ENCODE results near the gene LDB3. TPM values are rescaled to one million over a fixed set of nuclear protein-coding genes. Genes with fewer than 3 reads are reported as not detected.

The LDB3 gene
- total and polyA plus RNA-seq, 9 of the 15 experiments (the other 6 are each of a cell fraction or from before 2014, with no cell fraction given) = 0.03 TPM; not detected in 8

GRCh38 chr10:86710987-86711512, 42.7 kb downstream of the LDB3 start (continued):
- peak; percentile 76 to 98 (median 89) for TF ChIP-seq CTCF (IDR thresholded peaks at IDR 0.05 in 2 of 3, conservative IDR thresholded peaks at IDR 0.05 in 1 of 3; ENCODE audit: insufficient read depth in 2 of 3, low read depth in 1 of 3, low read length in 3 of 3)
- TF ChIP-seq ATF6 (CRISPR knock-in tag; IDR thresholded peaks at IDR 0.05) = 0 out of 2 replicates have a peak, but pooled peaks have one; percentile 9
- TF ChIP-seq RBM34 (IDR thresholded peaks at IDR 0.05; ENCODE audit: borderline replicate concordance, insufficient read depth, low read length) = no peak
- TF ChIP-seq KLF1 (tag; IDR thresholded peaks at IDR 0.05) = no peak
- TF ChIP-seq FOS (IDR thresholded peaks at IDR 0.05; ENCODE audit: extremely low read depth, insufficient read length) = no peak
- peak; percentile 91 for TF ChIP-seq RBFOX2 (IDR thresholded peaks at IDR 0.05; ENCODE audit: low read depth, low read length)
- TF ChIP-seq ZFP30 (CRISPR knock-in tag; IDR thresholded peaks at IDR 0.05; ENCODE audit: borderline replicate concordance) = no peak
- no peak for TF ChIP-seq YBX1 (IDR thresholded peaks at IDR 0.05)
- TF ChIP-seq HNRNPLL (IDR thresholded peaks at IDR 0.05; ENCODE audit: low read depth, low read length, poor library complexity, severe bottlenecking) = no peak
- TF ChIP-seq ZNF449 (CRISPR knock-in tag; IDR thresholded peaks at IDR 0.05) = no peak
- TF ChIP-seq ZNF274 (IDR thresholded peaks at IDR 0.05; ENCODE audit: borderline replicate concordance, low read depth, low read length) = no peak
- TF ChIP-seq THAP7 (CRISPR knock-in tag; IDR thresholded peaks at IDR 0.05) = no peak
- no peak for TF ChIP-seq POLR2H (tag; IDR thresholded peaks at IDR 0.05; ENCODE audit: low read depth)
- peak; percentile 65 for TF ChIP-seq TAF1 (IDR thresholded peaks at IDR 0.05; ENCODE audit: control insufficient read depth, extremely low read depth, insufficient read depth, low read length, severe bottlenecking)
- TF ChIP-seq HDAC3 (IDR thresholded peaks at IDR 0.05; ENCODE audit: borderline replicate concordance, partially characterized antibody) = no peak
- no peak for TF ChIP-seq NFXL1 (CRISPR knock-in tag; IDR thresholded peaks at IDR 0.05)
- peak; percentile 26; the same call in 1 of the 2 replicates for TF ChIP-seq SUPT5H (IDR thresholded peaks at IDR 0.05)
- no peak for TF ChIP-seq CBX8 (IDR thresholded peaks at IDR 0.05; ENCODE audit: borderline replicate concordance, extremely low read depth, low read depth, low read length, poor library complexity, severe bottlenecking)
- no peak for TF ChIP-seq ZNF398 (CRISPR knock-in tag; IDR thresholded peaks at IDR 0.05)
